NCI-H2227 (cell line): ENCODE results near the gene ZNF618.

Experiments
- DNase-seq: peaks from one replicate; lab custom pipeline; 2025; ENCODE audit not compliant: unreplicated experiment; lab: John Stamatoyannopoulos, UW

Gene ZNF618

GRCh38 chr9:113876151-113876992 is at the start of gene ZNF618:
TSS of gene ZNF618 (plus strand) at chr9:113876309. CDS start at chr9:113876381, 72 bp downstream.
- peak; percentile 39 for DNase-seq

- DNase-seq: no peak
Observed at GRCh38 chr9:113828221-113828620, 47.9 kb upstream of the ZNF618 start.

GRCh38 chr9:113837334-113837733 is 38.8 kb upstream of the ZNF618 start:
- DNase-seq: no peak

GRCh38 chr9:113842086-113842485 is 34.0 kb upstream of the ZNF618 start:
- DNase-seq: no peak

- DNase-seq: no peak
Observed at GRCh38 chr9:113844466-113844865, 31.6 kb upstream of the ZNF618 start.

GRCh38 chr9:113851359-113851758 is 24.8 kb upstream of the ZNF618 start:
- DNase-seq: no peak

GRCh38 chr9:113851873-113852272 is 24.2 kb upstream of the ZNF618 start:
- no peak for DNase-seq

GRCh38 chr9:113853333-113853732 is 22.8 kb upstream of the ZNF618 start:
- no peak for DNase-seq

- no peak for DNase-seq
Observed at GRCh38 chr9:113854310-113854709, 21.8 kb upstream of the ZNF618 start.

GRCh38 chr9:113857875-113858274 is 18.2 kb upstream of the ZNF618 start:
- DNase-seq: no peak

- no peak for DNase-seq
Observed at GRCh38 chr9:113858282-113858681, 17.8 kb upstream of the ZNF618 start.

- DNase-seq: no peak
Observed at GRCh38 chr9:113863345-113863744, 12.8 kb upstream of the ZNF618 start.

- DNase-seq: no peak
Observed at GRCh38 chr9:113868501-113868900, 7.6 kb upstream of the ZNF618 start.

- DNase-seq: no peak
Observed at GRCh38 chr9:113872485-113873143, 3.5 kb upstream of the ZNF618 start.

- no peak for DNase-seq
Observed at GRCh38 chr9:113873446-113873845, 2.7 kb upstream of the ZNF618 start.

- no peak for DNase-seq
Observed at GRCh38 chr9:113873926-113874325, 2.2 kb upstream of the ZNF618 start.

GRCh38 chr9:113875459-113876150 is 504 bp upstream of the ZNF618 start:
- DNase-seq: peak; percentile 26

GRCh38 chr9:113876993-113877368 is 872 bp downstream of the ZNF618 start:
- DNase-seq: no peak

GRCh38 chr9:113879318-113879717 is 3.2 kb downstream of the ZNF618 start:
- DNase-seq: no peak

GRCh38 chr9:113879911-113880310 is 3.8 kb downstream of the ZNF618 start:
- no peak for DNase-seq

GRCh38 chr9:113882181-113882580 is 6.1 kb downstream of the ZNF618 start:
- DNase-seq: no peak

GRCh38 chr9:113882636-113883164 is 6.6 kb downstream of the ZNF618 start:
- DNase-seq: no peak
